HepG2 (cell line): ENCODE data around the gene PTAFR. TPM values are rescaled to one million over a fixed set of nuclear protein-coding genes. Genes with fewer than 3 reads are reported as not detected.
A peak's percentile ranks its signal among the peaks of the same experiment; 100 is the strongest.

Experiments
- ATAC-seq: fragments of 200-7000 bp; cut with Tn5 transposase; 3 replicates; pipeline ENCODE4 v1.9.1; 2020; ENCODE audit warnings: mild to moderate bottlenecking, moderate library complexity
- BruUV-seq: library from RNA; stranded (reverse); fragments of 400-500 nt; replicated peaks from 2 replicates; lab custom pipeline; 2021; lab: Mats Ljungman, UMichigan
- CTCF ChIA-PET: fragments of 300-600 bp; formaldehyde crosslinking; extraction: SDS; loops from one replicate; lab custom pipeline; 2021; ENCODE audit warnings: low total read pairs, inconsistent platforms, low intra/inter-chr PET ratio; lab: Yijun Ruan, JAX
- POLR2A ChIA-PET: fragments of 350-600 bp; sonication (Branson Sonifier 250); formaldehyde crosslinking; loops from one replicate; lab custom pipeline; 2020; ENCODE audit warnings: antibody characterized with exemption, inconsistent platforms; lab: Yijun Ruan, JAX
- DNase-seq: peaks from one replicate; pipeline ENCODE4 v3.0.0-alpha.2; 2015; ENCODE audit warnings: low spot score
- FAIRE-seq: peaks from 3 replicates; lab custom pipeline; 2011; peaks lifted over from hg19 to GRCh38; lab: Jason Lieb, UNC
- H2AFZ ChIP-seq: one replicate; pipeline ENCODE4 v1.6.1; 2011; ENCODE audit warnings: low read length, inconsistent platforms
- H3K27ac ChIP-seq: fragments of 300-600 bp; 3 replicates; pipeline ENCODE4 v1.8.0; 2011; ENCODE audit warnings: mixed run types, mild to moderate bottlenecking, mixed read lengths, low read length, inconsistent platforms; ENCODE audit not compliant: insufficient read depth; ENCODE audit errors: extremely low read length
- H3K27me3 ChIP-seq, 2 experiments: fragments of 200-600 bp in 1 of 2; 2 replicates in 1 of 2; 3 replicates in 1 of 2; pipeline versions ENCODE4 v1.6.0 to v1.8.0; 2011; ENCODE audit warnings: low read length in 2 of 2, mild to moderate bottlenecking in 2 of 2, moderate library complexity in 2 of 2, inconsistent platforms in 1 of 2; ENCODE audit not compliant: insufficient read depth in 2 of 2, control insufficient read depth in 1 of 2
- H3K36me3 ChIP-seq, 2 experiments: fragments of 200-600 bp in 1 of 2; replicated peaks in 1 of 2; 2 replicates in 1 of 2; 3 replicates in 1 of 2; pipeline versions ENCODE4 v1.5.1 to v1.8.0; 2011; ENCODE audit warnings: low read length in 2 of 2, inconsistent platforms in 1 of 2; ENCODE audit not compliant: insufficient read depth in 2 of 2, control insufficient read depth in 1 of 2
- H3K4me1 ChIP-seq: 2 replicates; pipeline ENCODE4 v1.5.1; 2012; ENCODE audit warnings: low read length, inconsistent platforms; ENCODE audit not compliant: insufficient read depth
- H3K4me2 ChIP-seq: 2 replicates; pipeline ENCODE4 v1.6.0; 2011; ENCODE audit warnings: low read depth, low read length, inconsistent platforms
- H3K4me3 ChIP-seq, 3 experiments: fragments of 200-600 bp in 1 of 3; sonication (generic), shearing (Covaris generic) in 1 of 3; replicated peaks in 1 of 3; 2 replicates each; pipeline ENCODE4 v1.5.1; 2011 to 2016; ENCODE audit warnings: low read length in 3 of 3, inconsistent platforms in 2 of 3, low read depth in 2 of 3, mild to moderate bottlenecking in 2 of 3, control low read depth in 1 of 3, mixed read lengths in 1 of 3; ENCODE audit not compliant: insufficient read depth in 1 of 3
- H3K79me2 ChIP-seq: one replicate; pipeline ENCODE4 v1.6.1; 2011; ENCODE audit warnings: low read length, inconsistent platforms; ENCODE audit not compliant: insufficient read depth
- H3K9ac ChIP-seq: 2 replicates; pipeline ENCODE4 v1.6.0; 2011; ENCODE audit warnings: mild to moderate bottlenecking, low read depth, low read length, inconsistent platforms; ENCODE audit not compliant: insufficient read depth
- H3K9me3 ChIP-seq: 2 replicates; pipeline ENCODE4 v1.5.1; 2012; ENCODE audit warnings: mild to moderate bottlenecking, low read length
- H4K20me1 ChIP-seq: 2 replicates; pipeline ENCODE4 v1.6.0; 2011; ENCODE audit warnings: inconsistent platforms, mild to moderate bottlenecking, low read length, moderate library complexity; ENCODE audit not compliant: insufficient read depth
- HDAC1 ChIP-seq: sonication (generic); formaldehyde crosslinking; IDR thresholded peaks from 2 replicates; pipeline ENCODE4 v1.5.1; 2020; ENCODE audit warnings: mild to moderate bottlenecking, missing genetic modification reagents
- LCORL ChIP-seq, 2 experiments: fragments of 450-650 bp in 1 of 2; sonication (generic) in 1 of 2; formaldehyde crosslinking in 1 of 2; IDR thresholded peaks; 2 replicates each; pipeline versions ENCODE4 v1.5.0 to v1.6.1; 2017 to 2020; ENCODE audit warnings: antibody characterized with exemption in 1 of 2, missing genetic modification reagents in 1 of 2
- PHF21A ChIP-seq: sonication (generic); formaldehyde crosslinking; IDR thresholded peaks from 2 replicates; pipeline ENCODE4 v1.5.0; 2020; ENCODE audit warnings: mild to moderate bottlenecking, missing genetic modification reagents
- SALL1 ChIP-seq: sonication (generic); formaldehyde crosslinking; IDR thresholded peaks from 2 replicates; pipeline ENCODE4 v1.8.0; 2022; ENCODE audit warnings: mild to moderate bottlenecking, missing genetic modification reagents
- SAP130 ChIP-seq: IDR thresholded peaks from 2 replicates; pipeline ENCODE4 v1.6.1; 2016; ENCODE audit warnings: low read depth
- SOX5 ChIP-seq: IDR thresholded peaks from 2 replicates; pipeline ENCODE4 v1.6.1; 2016; ENCODE audit warnings: borderline replicate concordance
- SOX6 ChIP-seq, 2 experiments: fragments of 450-650 bp in 1 of 2; sonication (generic) in 1 of 2; formaldehyde crosslinking in 1 of 2; IDR thresholded peaks; 2 replicates each; pipeline versions ENCODE4 v1.4.0 to v1.6.1; 2017 to 2020; ENCODE audit warnings: antibody characterized with exemption in 1 of 2, mild to moderate bottlenecking in 1 of 2, missing genetic modification reagents in 1 of 2
- ZKSCAN5 ChIP-seq: sonication (generic); formaldehyde crosslinking; IDR thresholded peaks from 2 replicates; pipeline ENCODE4 v1.5.1; 2020; ENCODE audit warnings: mild to moderate bottlenecking, missing genetic modification reagents
- ZMYM2 ChIP-seq: sonication (generic); formaldehyde crosslinking; IDR thresholded peaks from 2 replicates; pipeline ENCODE4 v1.8.0; 2022; ENCODE audit warnings: mild to moderate bottlenecking, missing genetic modification reagents
- ZNF225 ChIP-seq: sonication (generic); formaldehyde crosslinking; IDR thresholded peaks from 2 replicates; pipeline ENCODE4 v1.4.0; 2020; ENCODE audit warnings: mild to moderate bottlenecking, missing genetic modification reagents
- ZNF557 ChIP-seq: sonication (generic); formaldehyde crosslinking; IDR thresholded peaks from 2 replicates; pipeline ENCODE4 v1.4.0; 2020; ENCODE audit warnings: missing genetic modification reagents
- ZNF605 ChIP-seq: sonication (generic); formaldehyde crosslinking; IDR thresholded peaks from 2 replicates; pipeline ENCODE4 v1.8.0; 2022; ENCODE audit warnings: mild to moderate bottlenecking, missing genetic modification reagents
- ZNF644 ChIP-seq: IDR thresholded peaks from 2 replicates; pipeline ENCODE4 v1.6.1; 2016; ENCODE audit warnings: low read depth
- ZSCAN9 ChIP-seq: IDR thresholded peaks from 2 replicates; pipeline ENCODE4 v1.6.1; 2016; ENCODE audit warnings: borderline replicate concordance
- WGBS: methylation state at CpG from one replicate; pipeline ENCODE4 v1.1.6; 2017; ENCODE audit warnings: low lambda C conversion rate; 5-methylcytosine and 5-hydroxymethylcytosine counted together
- in situ Hi-C: cut with HindIII; loops from 2 replicates; pipeline ENCODE4 v1.10.0; 2017; ENCODE audit warnings: low pct_unique_long_range_greater_than_20kb; ENCODE audit not compliant: extremely low pct_ligation_motif_present
- intact Hi-C: fragments of 100-400 bp; cut with micrococcal nuclease; formaldehyde crosslinking; loops from one replicate; pipeline ENCODE4 v1.10.0; 2022; ENCODE audit not compliant: unreplicated experiment
- polyA plus RNA-seq, 8 experiments: library from polyadenylated mRNA; depleted of rRNA in 3 of 8; stranded (reverse) in 7 of 8; unstranded in 1 of 8; fragments of >200 nt; fragmentation: Illumina TruSeq in 4 of 8; extraction: Trizol in 4 of 8; gene quantifications; 2 replicates each; pipeline versions ENCODE4 v1.2.1 to v1.2.3, GENCODE V29; 2011 to 2016; ENCODE audit warnings: low read depth in 4 of 8, missing spikeins in 1 of 8, mixed read lengths in 1 of 8; ENCODE audit not compliant: insufficient read depth in 1 of 8
- total RNA-seq, 5 experiments: library from RNA; depleted of rRNA; stranded (reverse); fragments of >200 nt; fragmentation: Illumina TruSeq; extraction: Trizol; gene quantifications; 2 replicates each; pipeline ENCODE4 v1.2.3, GENCODE V29; 2016; ENCODE audit warnings: low read depth in 1 of 5
- TF ChIP-seq, protein P1 (sequence below): sonication (generic); formaldehyde crosslinking; IDR thresholded peaks from 2 replicates; pipeline ENCODE4 v1.4.0; 2020; ENCODE audit warnings: missing genetic modification reagents, mild to moderate bottlenecking, borderline replicate concordance
- TF ChIP-seq, protein P2 (sequence below): sonication (generic); formaldehyde crosslinking; conservative IDR thresholded peaks from 2 replicates; pipeline ENCODE4 v1.4.0; 2020; ENCODE audit warnings: mild to moderate bottlenecking, missing genetic modification reagents, moderate library complexity
- TF ChIP-seq, protein P3 (sequence below): IDR thresholded peaks from 2 replicates; pipeline ENCODE4 v1.6.1; 2016; ENCODE audit warnings: missing genetic modification reagents, missing compliant biosample characterization
- TF ChIP-seq, protein P4 (sequence below): sonication (generic); formaldehyde crosslinking; IDR thresholded peaks from 2 replicates; pipeline ENCODE4 v1.4.0; 2020; ENCODE audit warnings: missing genetic modification reagents

The PTAFR gene
- total and polyA plus RNA-seq, 2 of the 13 experiments (the other 11 are each of a cell fraction or from before 2014, with no cell fraction given), result 0.27 to 24.0 TPM

DNA sequence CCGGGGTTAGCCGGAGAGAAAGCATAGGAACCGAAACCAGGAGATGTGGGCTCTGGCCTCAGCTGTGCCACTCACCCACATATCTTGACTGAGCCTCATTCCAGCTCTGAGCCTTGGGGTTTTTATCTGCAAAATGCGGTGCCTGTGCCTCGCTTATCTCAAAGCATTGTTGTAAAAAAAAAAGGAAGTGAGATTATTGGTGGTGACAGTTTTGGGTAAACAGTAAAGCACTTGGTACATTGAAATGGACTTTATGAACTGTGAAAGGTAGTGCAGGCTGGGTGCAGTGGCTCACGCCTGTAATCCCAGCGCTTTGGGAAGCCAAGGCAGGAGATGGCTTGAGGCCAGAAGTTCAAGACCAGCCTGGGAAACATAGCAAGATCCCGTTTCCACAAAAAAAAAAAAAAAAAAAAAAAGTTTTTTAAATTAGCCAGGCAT lies 3.8 kb downstream of the PTAFR start:
- intact Hi-C loops (no loop called here), in situ Hi-C loops (no loop called here)
- H2AFZ ChIP-seq, result peak overlapping the region; percentile 20
- no peaks in the 10 kb centered on the region for H3K9me3 ChIP-seq
- 1% methylated on average over 8 of the region's 8 CpGs for WGBS
- no peaks in the 10 kb centered on the region for H3K79me2 ChIP-seq
- no peaks in the 10 kb centered on the region for H4K20me1 ChIP-seq
- peak overlapping the region; percentile 33 for H3K27ac ChIP-seq
- BruUV-seq, result no TSS peak
- DNase-seq, result peak; percentile 41
- FAIRE-seq, result peak; percentile 49
- H3K4me1 ChIP-seq, result peaks cover 60% of the 10 kb centered on the region
- H3K4me3 ChIP-seq, result peak overlapping the region in 2 of 3 experiments; percentile 11 to 45; a peak in 3 of 6 replicates
- no peak overlapping the region for H3K9ac ChIP-seq
- POLR2A ChIA-PET, result interaction anchor here (1.4 kb wide), 1 partner anchor 476 kb away, joined by 3 read pairs; the partner anchor contains the start of gene RNU11
- CTCF ChIA-PET, result no interaction called here
- peak; percentile 63 for ATAC-seq
- peak overlapping the region; percentile 71 for H3K4me2 ChIP-seq
- H3K27me3 ChIP-seq, result peaks cover 2 to 22% of the 10 kb centered on the region in 2 experiments; a peak in 3 of 5 replicates
- no peaks in the 10 kb centered on the region for H3K36me3 ChIP-seq
- no peak for TF ChIP-seq SOX6 (IDR thresholded peaks at IDR 0.05)
- peak; percentile 79 for TF ChIP-seq SOX6 (CRISPR knock-in tag; IDR thresholded peaks at IDR 0.05)
- peak; percentile 27; the same call in 1 of the 2 replicates for TF ChIP-seq SAP130 (CRISPR knock-in tag)
- TF ChIP-seq ZNF225, result no peak
- TF ChIP-seq, protein P1, sequence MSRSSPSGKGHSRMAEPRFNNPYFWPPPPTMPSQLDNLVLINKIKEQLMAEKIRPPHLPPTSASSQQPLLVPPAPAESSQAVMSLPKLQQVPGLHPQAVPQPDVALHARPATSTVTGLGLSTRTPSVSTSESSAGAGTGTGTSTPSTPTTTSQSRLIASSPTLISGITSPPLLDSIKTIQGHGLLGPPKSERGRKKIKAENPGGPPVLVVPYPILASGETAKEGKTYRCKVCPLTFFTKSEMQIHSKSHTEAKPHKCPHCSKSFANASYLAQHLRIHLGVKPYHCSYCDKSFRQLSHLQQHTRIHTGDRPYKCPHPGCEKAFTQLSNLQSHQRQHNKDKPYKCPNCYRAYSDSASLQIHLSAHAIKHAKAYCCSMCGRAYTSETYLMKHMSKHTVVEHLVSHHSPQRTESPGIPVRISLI (CRISPR knock-in tag), result peak; percentile 70; the same call in 1 of the 2 replicates
- TF ChIP-seq, protein P2, sequence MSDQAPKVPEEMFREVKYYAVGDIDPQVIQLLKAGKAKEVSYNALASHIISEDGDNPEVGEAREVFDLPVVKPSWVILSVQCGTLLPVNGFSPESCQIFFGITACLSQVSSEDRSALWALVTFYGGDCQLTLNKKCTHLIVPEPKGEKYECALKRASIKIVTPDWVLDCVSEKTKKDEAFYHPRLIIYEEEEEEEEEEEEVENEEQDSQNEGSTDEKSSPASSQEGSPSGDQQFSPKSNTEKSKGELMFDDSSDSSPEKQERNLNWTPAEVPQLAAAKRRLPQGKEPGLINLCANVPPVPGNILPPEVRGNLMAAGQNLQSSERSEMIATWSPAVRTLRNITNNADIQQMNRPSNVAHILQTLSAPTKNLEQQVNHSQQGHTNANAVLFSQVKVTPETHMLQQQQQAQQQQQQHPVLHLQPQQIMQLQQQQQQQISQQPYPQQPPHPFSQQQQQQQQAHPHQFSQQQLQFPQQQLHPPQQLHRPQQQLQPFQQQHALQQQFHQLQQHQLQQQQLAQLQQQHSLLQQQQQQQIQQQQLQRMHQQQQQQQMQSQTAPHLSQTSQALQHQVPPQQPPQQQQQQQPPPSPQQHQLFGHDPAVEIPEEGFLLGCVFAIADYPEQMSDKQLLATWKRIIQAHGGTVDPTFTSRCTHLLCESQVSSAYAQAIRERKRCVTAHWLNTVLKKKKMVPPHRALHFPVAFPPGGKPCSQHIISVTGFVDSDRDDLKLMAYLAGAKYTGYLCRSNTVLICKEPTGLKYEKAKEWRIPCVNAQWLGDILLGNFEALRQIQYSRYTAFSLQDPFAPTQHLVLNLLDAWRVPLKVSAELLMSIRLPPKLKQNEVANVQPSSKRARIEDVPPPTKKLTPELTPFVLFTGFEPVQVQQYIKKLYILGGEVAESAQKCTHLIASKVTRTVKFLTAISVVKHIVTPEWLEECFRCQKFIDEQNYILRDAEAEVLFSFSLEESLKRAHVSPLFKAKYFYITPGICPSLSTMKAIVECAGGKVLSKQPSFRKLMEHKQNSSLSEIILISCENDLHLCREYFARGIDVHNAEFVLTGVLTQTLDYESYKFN (CRISPR knock-in tag), result peak; percentile 39; the same call in 1 of the 2 replicates
- peak; percentile 90 for TF ChIP-seq ZKSCAN5 (CRISPR knock-in tag)
- TF ChIP-seq ZNF605 (CRISPR knock-in tag), result no peak
- peak; percentile 57; the same call in 1 of the 2 replicates for TF ChIP-seq SOX5 (CRISPR knock-in tag)
- TF ChIP-seq, protein P3, sequence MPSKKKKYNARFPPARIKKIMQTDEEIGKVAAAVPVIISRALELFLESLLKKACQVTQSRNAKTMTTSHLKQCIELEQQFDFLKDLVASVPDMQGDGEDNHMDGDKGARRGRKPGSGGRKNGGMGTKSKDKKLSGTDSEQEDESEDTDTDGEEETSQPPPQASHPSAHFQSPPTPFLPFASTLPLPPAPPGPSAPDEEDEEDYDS (CRISPR knock-in tag), result peak; percentile 28; the same call in 1 of the 2 replicates
- TF ChIP-seq HDAC1 (CRISPR knock-in tag), result 0 out of 2 replicates have a peak, but pooled peaks have one; percentile 37
- 0 out of 2 replicates have a peak, but pooled peaks have one; percentile 21 for TF ChIP-seq SALL1 (CRISPR knock-in tag)
- peak; percentile 86; the same call in 1 of the 2 replicates for TF ChIP-seq ZMYM2 (CRISPR knock-in tag)
- no peak for TF ChIP-seq ZNF557
- TF ChIP-seq ZSCAN9 (CRISPR knock-in tag), result peak; percentile 23; the same call in 1 of the 2 replicates
- TF ChIP-seq PHF21A (CRISPR knock-in tag), result 0 out of 2 replicates have a peak, but pooled peaks have one; percentile 24
- no peak for TF ChIP-seq LCORL (IDR thresholded peaks at IDR 0.05)
- TF ChIP-seq LCORL (CRISPR knock-in tag; IDR thresholded peaks at IDR 0.05), result 0 out of 2 replicates have a peak, but pooled peaks have one; percentile 22
- TF ChIP-seq, protein P4, sequence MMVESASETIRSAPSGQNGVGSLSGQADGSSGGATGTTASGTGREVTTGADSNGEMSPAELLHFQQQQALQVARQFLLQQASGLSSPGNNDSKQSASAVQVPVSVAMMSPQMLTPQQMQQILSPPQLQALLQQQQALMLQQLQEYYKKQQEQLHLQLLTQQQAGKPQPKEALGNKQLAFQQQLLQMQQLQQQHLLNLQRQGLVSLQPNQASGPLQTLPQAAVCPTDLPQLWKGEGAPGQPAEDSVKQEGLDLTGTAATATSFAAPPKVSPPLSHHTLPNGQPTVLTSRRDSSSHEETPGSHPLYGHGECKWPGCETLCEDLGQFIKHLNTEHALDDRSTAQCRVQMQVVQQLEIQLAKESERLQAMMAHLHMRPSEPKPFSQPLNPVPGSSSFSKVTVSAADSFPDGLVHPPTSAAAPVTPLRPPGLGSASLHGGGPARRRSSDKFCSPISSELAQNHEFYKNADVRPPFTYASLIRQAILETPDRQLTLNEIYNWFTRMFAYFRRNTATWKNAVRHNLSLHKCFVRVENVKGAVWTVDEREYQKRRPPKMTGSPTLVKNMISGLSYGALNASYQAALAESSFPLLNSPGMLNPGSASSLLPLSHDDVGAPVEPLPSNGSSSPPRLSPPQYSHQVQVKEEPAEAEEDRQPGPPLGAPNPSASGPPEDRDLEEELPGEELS (CRISPR knock-in tag), result peak; percentile 17; the same call in 1 of the 2 replicates
- TF ChIP-seq ZNF644 (CRISPR knock-in tag), result 0 out of 2 replicates have a peak, but pooled peaks have one; percentile 32
